ENCODE data around the gene TBC1D22A.

The TBC1D22A gene

GRCh38 chr22:47067911-47068625 lies 305.6 kb downstream of the TBC1D22A start:
- DNase-seq, result no peak

DNA sequence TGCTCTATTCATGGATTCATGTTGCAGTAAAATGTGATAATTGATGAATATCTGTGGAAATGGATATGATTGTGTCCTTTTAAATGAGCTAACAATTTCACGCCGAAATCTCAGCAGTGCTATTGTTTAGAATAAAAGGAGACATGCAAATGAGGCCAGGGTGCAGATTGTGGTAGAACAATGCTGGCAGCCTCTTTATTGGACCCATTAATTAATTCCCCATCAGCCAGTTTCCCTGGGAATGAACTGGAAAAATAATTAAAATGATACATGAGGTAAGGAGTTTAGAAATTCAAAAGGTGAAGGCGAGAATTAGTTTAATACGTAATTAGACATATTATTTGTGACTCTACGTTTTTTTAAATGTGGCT lies 306.2 kb downstream of the TBC1D22A start:
- no peak for DNase-seq

GRCh38 chr22:47069270-47069669 lies 306.8 kb downstream of the TBC1D22A start:
- DNase-seq, result no peak

DNA sequence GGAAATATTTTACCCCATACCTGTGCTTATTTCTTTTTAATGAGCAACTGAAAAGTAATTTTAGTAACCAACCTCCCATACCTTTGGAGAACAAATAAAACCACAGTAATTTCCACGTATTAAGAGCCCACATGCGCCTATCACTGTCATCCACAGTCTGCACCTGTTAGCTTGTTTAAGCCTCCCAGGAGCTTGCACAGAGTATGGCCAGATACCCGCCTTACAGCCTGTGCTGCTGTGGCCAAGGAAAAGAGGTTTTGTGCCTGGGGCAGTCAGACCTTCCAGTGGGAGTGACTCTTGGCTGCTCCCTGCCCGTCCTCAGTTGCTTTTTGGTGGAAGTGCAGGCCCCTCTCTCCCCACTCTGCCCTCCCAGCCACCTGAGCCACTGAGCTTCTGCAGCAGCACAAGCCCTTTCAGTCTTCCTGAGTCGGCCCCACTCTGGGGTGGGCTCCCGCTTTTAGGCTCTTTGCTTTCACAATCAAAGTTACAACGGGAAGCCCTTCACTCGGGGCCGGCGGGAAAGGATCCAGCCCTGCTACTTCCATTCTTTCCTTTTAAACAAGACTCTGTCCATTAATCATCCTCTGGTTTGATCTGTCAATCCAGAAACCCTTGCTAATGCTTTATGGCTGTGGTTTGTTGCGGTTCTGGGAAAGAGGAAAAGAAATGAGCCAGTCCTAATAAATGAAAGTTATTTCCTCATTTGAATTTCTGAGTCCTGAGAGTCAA lies 308.8 kb downstream of the TBC1D22A start:
- no peak for DNase-seq

- no peak for DNase-seq
These were observed 309.6 kb downstream of the TBC1D22A start for GRCh38 chr22:47071807-47072641.

DNA sequence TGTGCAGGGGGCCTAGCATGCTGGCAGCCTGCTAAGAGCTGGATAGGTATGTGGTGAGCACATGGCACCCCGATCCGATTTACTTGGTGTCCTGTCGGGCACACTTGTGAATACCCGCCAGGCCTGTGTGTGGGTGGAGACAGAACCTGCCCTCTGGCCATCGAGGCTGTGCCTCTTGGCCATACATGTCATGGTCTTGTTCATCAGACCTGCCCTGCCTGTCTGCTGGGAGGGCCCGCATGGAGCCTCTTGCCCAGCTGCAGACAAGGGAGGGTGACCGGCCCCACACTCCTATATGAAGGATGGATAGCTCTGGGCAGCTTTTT lies 310.2 kb downstream of the TBC1D22A start:
- no peak for DNase-seq

DNA sequence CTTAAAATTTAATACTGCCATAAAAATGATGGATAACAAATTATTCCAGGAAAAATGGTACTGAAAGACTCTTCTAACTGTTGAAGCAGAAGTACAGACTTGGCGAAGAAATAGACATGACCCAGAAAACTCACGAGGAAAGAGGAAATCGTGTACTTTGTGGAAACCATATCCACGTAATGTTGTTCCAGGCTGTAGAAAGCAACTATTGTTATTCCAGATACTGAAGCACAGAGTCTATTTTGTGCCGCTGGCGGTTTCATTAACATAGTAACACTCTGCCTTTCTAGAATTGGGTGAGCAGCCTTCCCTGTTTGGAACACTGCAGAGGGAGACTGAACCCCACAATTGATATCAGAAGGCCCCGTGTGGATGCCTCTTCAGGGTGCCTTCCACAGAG lies 310.6 kb downstream of the TBC1D22A start:
- DNase-seq, result no peak

DNA sequence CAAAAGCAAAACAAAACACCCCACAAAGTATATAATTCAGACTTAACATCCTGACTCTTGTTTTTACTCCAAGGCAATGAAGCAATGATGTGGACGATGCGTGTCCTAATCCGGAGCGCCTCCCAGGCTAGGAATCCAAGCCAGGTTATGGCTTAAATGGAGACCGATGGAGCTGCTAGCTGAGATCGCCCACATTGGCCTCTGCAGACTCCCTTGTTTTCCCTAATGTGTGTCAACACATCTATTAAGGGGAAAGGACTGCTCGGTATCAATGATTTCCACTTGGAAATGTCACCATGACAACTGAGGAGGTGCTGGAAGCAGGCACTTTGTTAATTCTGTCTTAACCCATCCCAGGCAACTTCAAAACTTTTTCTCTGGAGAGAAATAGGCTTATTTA lies 311.7 kb downstream of the TBC1D22A start:
- no peak for DNase-seq

DNA sequence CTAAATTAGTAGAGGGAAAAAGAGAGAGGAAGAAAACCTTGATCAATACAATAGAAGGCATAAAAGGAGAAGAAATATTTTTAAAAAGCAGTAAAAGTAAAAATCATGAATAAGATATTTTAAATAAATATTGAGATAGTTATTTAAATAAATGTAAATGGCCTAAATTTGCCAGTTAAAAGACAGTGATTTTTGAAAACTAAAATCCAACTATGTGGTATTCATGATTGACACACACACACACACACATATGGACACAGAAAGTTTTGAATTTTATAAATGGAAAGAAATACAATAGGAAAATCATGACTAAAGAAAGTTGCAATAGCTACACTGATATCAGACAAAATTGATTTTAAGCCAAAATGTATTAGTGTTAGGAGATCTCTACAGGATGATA lies 313.1 kb downstream of the TBC1D22A start:
- no peak for DNase-seq

- DNase-seq, result no peak
These were observed 314.3 kb downstream of the TBC1D22A start for GRCh38 chr22:47076758-47077157.

DNA sequence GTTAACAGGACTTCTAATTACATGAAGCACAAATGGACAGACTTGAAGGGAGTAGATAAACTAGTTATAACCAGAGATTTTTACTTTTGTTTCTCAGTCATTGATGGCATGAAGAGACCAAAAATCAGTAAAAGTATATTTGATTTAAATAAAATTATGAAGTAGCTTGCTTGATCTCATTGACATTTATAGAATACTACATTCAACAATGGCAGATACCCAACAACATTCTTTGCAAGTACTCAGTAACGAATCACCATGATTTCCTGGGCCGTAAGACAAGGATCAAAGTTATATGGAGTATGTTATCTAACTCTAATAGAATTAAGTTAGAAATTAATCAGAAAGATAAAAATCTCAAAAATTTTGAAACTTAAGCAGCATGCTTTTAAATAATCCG lies 317.6 kb downstream of the TBC1D22A start:
- DNase-seq, result no peak

GRCh38 chr22:47082505-47082904 lies 320.1 kb downstream of the TBC1D22A start:
- no peak for DNase-seq

DNA sequence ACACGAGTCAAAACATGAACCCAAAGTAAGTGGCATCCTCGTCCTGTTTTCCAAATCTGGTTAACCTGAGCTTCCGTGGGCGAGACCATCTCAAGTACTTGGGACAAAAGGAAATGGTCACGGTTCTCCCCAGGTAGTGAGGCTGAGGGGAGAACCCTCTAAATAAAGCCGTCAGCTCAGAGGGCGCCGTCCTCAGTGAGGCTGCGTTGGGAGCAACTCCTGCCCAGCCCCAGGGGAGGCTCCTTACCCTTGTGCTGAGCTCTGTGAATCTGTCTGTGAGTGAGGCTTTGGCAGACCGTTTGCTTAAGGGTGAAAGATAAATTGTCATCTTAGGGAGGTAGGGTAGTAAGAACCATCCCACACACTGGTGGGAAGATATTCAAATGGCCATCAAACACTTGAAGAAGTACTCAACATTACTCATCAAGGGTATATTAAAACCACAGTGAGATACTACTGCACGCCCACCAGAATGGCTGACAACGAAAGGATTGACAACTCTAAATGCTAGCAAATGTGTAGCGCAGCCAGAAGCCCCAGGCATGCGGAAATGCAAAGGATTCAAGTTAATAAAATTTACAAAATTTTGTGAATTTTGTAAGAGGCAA lies 321.0 kb downstream of the TBC1D22A start:
- no peak for DNase-seq

DNA sequence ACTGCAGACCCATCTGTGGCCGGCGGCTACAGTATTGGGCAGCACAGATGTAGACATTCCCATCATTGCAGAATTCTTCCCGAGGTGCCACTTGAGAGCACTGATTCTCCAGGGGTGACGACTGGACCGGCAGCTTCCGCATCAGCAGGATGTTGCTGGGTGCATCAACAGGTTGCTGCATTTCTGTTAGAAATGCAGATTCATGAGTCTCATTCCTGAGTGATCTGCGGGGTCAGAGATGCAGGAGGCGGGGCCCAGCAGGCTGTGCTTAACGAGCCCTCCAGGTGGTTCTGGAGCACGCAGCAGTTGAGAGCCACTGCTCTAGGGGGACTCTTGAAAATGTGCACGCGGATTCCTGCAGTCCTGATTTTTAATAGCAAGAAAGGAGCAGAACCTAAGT lies 321.8 kb downstream of the TBC1D22A start:
- no peak for DNase-seq

GRCh38 chr22:47086596-47087248 lies 324.3 kb downstream of the TBC1D22A start:
- DNase-seq, result no peak

DNA sequence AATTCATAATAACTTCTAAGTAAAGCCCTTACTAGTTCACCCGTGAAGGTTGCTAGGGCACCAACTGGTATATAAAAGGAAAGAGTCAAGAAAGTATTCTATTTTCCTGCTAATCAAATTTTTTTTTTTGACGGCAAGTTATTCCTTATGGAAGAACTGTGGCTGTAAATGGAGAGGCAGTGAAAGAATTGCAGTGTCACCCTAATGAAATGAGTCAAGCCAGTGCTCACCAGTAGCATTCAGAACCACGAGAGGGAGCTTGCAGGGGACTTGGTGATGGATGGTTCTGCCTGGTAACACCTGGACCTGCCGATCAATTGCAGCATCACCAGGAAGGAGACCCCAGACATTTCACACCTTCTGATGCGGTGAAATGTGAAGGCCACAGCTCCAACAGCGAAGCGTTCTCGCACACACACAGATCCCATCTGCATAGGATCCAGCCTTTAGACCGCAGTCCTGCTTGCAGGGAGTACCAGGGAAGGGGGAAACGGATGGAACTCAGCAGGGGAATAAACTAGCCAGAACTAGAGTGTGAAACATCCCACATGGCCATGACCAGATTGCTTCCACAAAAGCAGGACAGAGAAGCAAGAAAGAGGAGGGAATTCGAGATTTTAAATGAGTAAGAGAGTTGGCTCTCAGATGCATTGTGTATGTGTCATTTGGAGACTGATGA lies 326.2 kb downstream of the TBC1D22A start:
- no peak for DNase-seq

GRCh38 chr22:47089374-47089773 lies 326.9 kb downstream of the TBC1D22A start:
- no peak for DNase-seq

DNA sequence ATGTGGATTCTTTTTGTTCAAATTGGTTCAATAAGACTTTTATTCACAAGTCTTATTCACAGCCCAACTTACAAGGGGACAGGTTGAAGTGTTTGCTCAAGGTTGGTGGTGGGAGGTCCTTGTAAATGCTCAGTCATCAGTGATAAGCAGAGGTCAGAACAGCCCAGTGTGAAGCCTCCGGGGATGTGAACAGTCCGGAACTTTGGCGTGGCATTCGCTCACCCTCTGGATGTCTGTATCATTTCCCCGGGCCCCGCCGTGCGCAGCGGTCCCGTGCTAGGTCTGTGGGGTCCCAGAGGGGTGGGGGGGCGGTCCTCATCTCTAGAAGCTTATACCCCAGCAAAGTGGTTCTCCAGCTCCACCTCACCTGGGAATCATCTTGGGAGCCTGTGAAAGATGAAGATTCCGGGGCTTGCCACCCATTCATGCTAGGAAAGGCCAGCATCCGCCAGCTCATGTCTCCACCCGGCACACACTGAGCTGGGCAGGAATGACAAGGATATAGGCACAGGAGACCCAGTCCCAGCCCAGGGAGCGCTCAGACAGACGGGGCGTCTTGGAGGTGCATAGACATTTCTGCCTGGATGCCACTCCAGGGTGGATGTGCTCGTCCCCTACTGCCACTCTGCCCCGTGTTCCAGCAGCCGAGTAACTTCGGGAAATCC lies 327.5 kb downstream of the TBC1D22A start:
- DNase-seq, result no peak

- DNase-seq, result no peak
These were observed 328.3 kb downstream of the TBC1D22A start for GRCh38 chr22:47090591-47091245.

GRCh38 chr22:47091246-47091651 lies 328.8 kb downstream of the TBC1D22A start:
- DNase-seq, result no peak
